Measurements from ENCODE around the gene KIAA1549. TPM values are rescaled to one million over a fixed set of nuclear protein-coding genes. Genes with fewer than 3 reads are reported as not detected.

Gene KIAA1549
- total and polyA plus RNA-seq, 2 of the 8 experiments (the other 6 are each of a cell fraction or from before 2014, with no cell fraction given): 6.5 to 17.3 TPM

GRCh38 chr7:138881579-138882188 is 99.5 kb downstream of the KIAA1549 start:
- Histone ChIP-seq H2BK12ac (ENCODE audit: low read depth, low read length) (no peak overlapping the region), H3K4me1 (replicated peaks in 1 of 4; ENCODE audit: control insufficient read depth in 3 of 4, insufficient read depth in 4 of 4, low read length in 3 of 4) (no peaks in the 10 kb centered on the region), H4K5ac (ENCODE audit: insufficient read length, low read depth, low read length) (no peak overlapping the region), H4K8ac (ENCODE audit: extremely low read depth, insufficient read depth, low read length) (no peak overlapping the region), H4K91ac (replicated peaks; ENCODE audit: insufficient read length, low read length) (no peak overlapping the region), H3K23me2 (ENCODE audit: low read depth, low read length) (no peaks in the 10 kb centered on the region), H3K4me2 (ENCODE audit: insufficient read depth in 1 of 2, low read depth in 2 of 2, low read length in 2 of 2) (no peak overlapping the region), H4K20me1 (replicated peaks in 1 of 2; ENCODE audit: control insufficient read depth in 1 of 2, insufficient read depth in 2 of 2, low read length in 2 of 2) (no peaks in the 10 kb centered on the region), H3K56ac (replicated peaks; ENCODE audit: insufficient read length, low read depth, low read length) (no peak overlapping the region), H3K9ac (replicated peaks in 1 of 4; ENCODE audit: extremely low read depth in 1 of 4, low read depth in 3 of 4, low read length in 3 of 4) (no peak overlapping the region), H3K4me3 (ENCODE audit: extremely low read depth in 1 of 4, insufficient read depth in 2 of 4, low read depth in 3 of 4, low read length in 4 of 4) (no peak overlapping the region), H2BK20ac (ENCODE audit: low read length) (no peak overlapping the region), H3K9me3 (ENCODE audit: insufficient read depth in 2 of 2, low read depth in 1 of 2, low read length in 1 of 2) (no peaks in the 10 kb centered on the region), H3K36me3 (ENCODE audit: control insufficient read depth in 2 of 4, insufficient read depth in 4 of 4, low read length in 3 of 4) (peaks cover 0 to 4% (median 3%) of the 10 kb centered on the region in 4 experiments; a peak in 2 of 8 replicates), H3K14ac (ENCODE audit: insufficient read length) (no peak overlapping the region), H3K79me2 (ENCODE audit: control insufficient read depth in 1 of 2, insufficient read depth in 2 of 2, low read length in 2 of 2) (no peaks in the 10 kb centered on the region), H2BK15ac (ENCODE audit: low read length) (no peak overlapping the region), H2AK5ac (ENCODE audit: low read depth, low read length) (no peak overlapping the region), H3K4ac (replicated peaks; ENCODE audit: insufficient read length, low read depth, low read length) (no peak overlapping the region), H2AFZ (ENCODE audit: low read length) (no peak overlapping the region), H2BK5ac (ENCODE audit: low read depth, low read length) (no peak overlapping the region), H3K23ac (ENCODE audit: insufficient read length) (no peak overlapping the region), H3K18ac (ENCODE audit: extremely low read depth, low read length) (no peak overlapping the region), H3K27me3 (replicated peaks in 1 of 4; ENCODE audit: control insufficient read depth in 3 of 4, extremely low read depth in 1 of 4, insufficient read depth in 3 of 4, low read length in 3 of 4) (no peaks in the 10 kb centered on the region), H3K79me1 (ENCODE audit: low read depth, low read length) (no peaks in the 10 kb centered on the region; the same call in 1 of the 2 replicates), H3K27ac (ENCODE audit: low read depth, low read length) (no peak overlapping the region), H2BK120ac (replicated peaks; ENCODE audit: low read depth, low read length) (no peak overlapping the region)
- ChIA-PET POLR2A (ENCODE audit: partially characterized antibody) (interaction anchor here (0.6 to 0.9 kb wide), 2 partner anchors 49 to 879 kb away, joined by 3 read pairs; no protein-coding TSS in a partner anchor), CTCF (ENCODE audit: partially characterized antibody) (interaction anchor here (0.5 to 1.6 kb wide), 2 partner anchors 11 to 55 kb away, joined by 3 read pairs; no protein-coding TSS in a partner anchor)
- 75% methylated on average over 6 of the region's 6 CpGs; no CpG with 5 or more reads in 1 of the 2 experiments for WGBS, 2 experiments (ENCODE audit: extremely low coverage in 1 of 2, insufficient coverage in 1 of 2, insufficient read length in 1 of 2, insufficient replicate concordance in 2 of 2, low coverage in 1 of 2, low lambda C conversion rate in 2 of 2, missing lambda C conversion rate in 1 of 2)
- TF ChIP-seq PHF8 (conservative IDR thresholded peaks at IDR 0.05; ENCODE audit: low read depth, low read length): no peak
- no peak for TF ChIP-seq CBX5 (IDR thresholded peaks at IDR 0.05; ENCODE audit: low read depth, low read length)
- no peak for TF ChIP-seq RXRA (IDR thresholded peaks at IDR 0.05; ENCODE audit: insufficient read depth, low read depth, low read length)
- no peak for TF ChIP-seq HDAC6 (IDR thresholded peaks at IDR 0.05; ENCODE audit: low read depth, low read length)
- TF ChIP-seq SRF (IDR thresholded peaks at IDR 0.05; ENCODE audit: low read depth, low read length): no peak
- no peak for TF ChIP-seq SP2 (IDR thresholded peaks at IDR 0.05; ENCODE audit: low read length)
- TF ChIP-seq TAF1 (IDR thresholded peaks at IDR 0.05; ENCODE audit: low read depth, low read length): no peak
- no peak for TF ChIP-seq E2F6 (IDR thresholded peaks at IDR 0.05)
- TF ChIP-seq CEBPB (IDR thresholded peaks at IDR 0.05; ENCODE audit: low read depth, low read length): no peak
- no peak for DNase-seq (ENCODE audit: low read depth in 1 of 2, low spot score in 2 of 2)
- no peak for FAIRE-seq

Measured in H1 (cell line).